Anterior cingulate cortex (tissue), 58 donors: ENCODE results near the gene CELF5.
A peak's percentile ranks its signal among the peaks of the same experiment; 100 is the strongest.
"Not testable (repeated sequence)": the region's sequence is repeated elsewhere in the genome, so short reads cannot be mapped to it uniquely, and the experiment has no call there.

Experiments
- DNase-seq, 58 donors: peaks; one replicate each; lab custom pipeline; 2025; lab: John Stamatoyannopoulos, UW

Gene CELF5

GRCh38 chr19:3335431-3336350 is 111.2 kb downstream of the CELF5 start:
- DNase-seq = peak in 11 of 58 donors; percentile 6 to 46 (median 27)

GRCh38 chr19:3336351-3336679 is 111.9 kb downstream of the CELF5 start:
- no peak for DNase-seq

GRCh38 chr19:3336680-3337523 is 112.4 kb downstream of the CELF5 start:
- DNase-seq = peak in 55 of 58 donors; percentile 23 to 94 (median 75)

GRCh38 chr19:3338541-3339181 is 114.2 kb downstream of the CELF5 start:
- no peak for DNase-seq

- DNase-seq = no peak
Observed at GRCh38 chr19:3340340-3340739, 115.9 kb downstream of the CELF5 start.

- DNase-seq = no peak
Observed at GRCh38 chr19:3342246-3342645, 117.8 kb downstream of the CELF5 start.

GRCh38 chr19:3342962-3343361 is 118.5 kb downstream of the CELF5 start:
- not testable (repeated sequence) for DNase-seq

GRCh38 chr19:3343619-3344502 is 119.4 kb downstream of the CELF5 start:
- peak in 57 of 58 donors; percentile 9 to 91 (median 76) for DNase-seq

GRCh38 chr19:3344608-3345598 is 120.4 kb downstream of the CELF5 start:
- no peak for DNase-seq

- DNase-seq = no peak
Observed at GRCh38 chr19:3345850-3346460, 121.5 kb downstream of the CELF5 start.
